ENCODE measurements around the gene TOX3.

Gene TOX3

GRCh38 chr16:52547004-52547833 is at the start of gene TOX3:
Gene TOX3, minus strand, starts transcription at chr16:52547143. Its CDS starts 420 bp downstream, at chr16:52546723.
- no peak for TF ChIP-seq ZNF274 (IDR thresholded peaks at IDR 0.05; ENCODE audit: low read depth, low read length)
- no peak within 1 kb of the TSS; the same call in 1 of the 2 replicates for H3K4me3 ChIP-seq (ENCODE audit: low read length)

- no peak for TF ChIP-seq ZNF274 (IDR thresholded peaks at IDR 0.05; ENCODE audit: low read depth, low read length)
- no peak overlapping the region for H3K4me3 ChIP-seq (ENCODE audit: low read length)
These were observed 45.8 kb upstream of the TOX3 start for GRCh38 chr16:52592778-52593177.

- no peak for TF ChIP-seq ZNF274 (IDR thresholded peaks at IDR 0.05; ENCODE audit: low read depth, low read length)
- H3K4me3 ChIP-seq (ENCODE audit: low read length), result no peak overlapping the region
These were observed 45.1 kb upstream of the TOX3 start for GRCh38 chr16:52591934-52592592.

- H3K4me3 ChIP-seq (ENCODE audit: low read length), result no peak overlapping the region
- TF ChIP-seq ZNF274 (IDR thresholded peaks at IDR 0.05; ENCODE audit: low read depth, low read length), result no peak
These were observed 44.5 kb upstream of the TOX3 start for GRCh38 chr16:52591471-52591870.

- TF ChIP-seq ZNF274 (IDR thresholded peaks at IDR 0.05; ENCODE audit: low read depth, low read length), result no peak
These were observed 39.2 kb upstream of the TOX3 start for GRCh38 chr16:52586159-52586558.

GRCh38 chr16:52584354-52585320 is 37.7 kb upstream of the TOX3 start:
- TF ChIP-seq ZNF274 (IDR thresholded peaks at IDR 0.05; ENCODE audit: low read depth, low read length), result no peak
- no peak overlapping the region for H3K4me3 ChIP-seq (ENCODE audit: low read length)

More at GRCh38 chr16:52586159-52586558, 39.2 kb upstream of the TOX3 start:
- H3K4me3 ChIP-seq (ENCODE audit: low read length), result no peak overlapping the region

- no peak overlapping the region for H3K4me3 ChIP-seq (ENCODE audit: low read length)
- no peak for TF ChIP-seq ZNF274 (IDR thresholded peaks at IDR 0.05; ENCODE audit: low read depth, low read length)
These were observed 34.6 kb upstream of the TOX3 start for GRCh38 chr16:52581530-52581929.

- no peak overlapping the region for H3K4me3 ChIP-seq (ENCODE audit: low read length)
- no peak for TF ChIP-seq ZNF274 (IDR thresholded peaks at IDR 0.05; ENCODE audit: low read depth, low read length)
These were observed 33.5 kb upstream of the TOX3 start for GRCh38 chr16:52580488-52580887.

GRCh38 chr16:52578829-52579498 is 32.0 kb upstream of the TOX3 start:
- TF ChIP-seq ZNF274 (IDR thresholded peaks at IDR 0.05; ENCODE audit: low read depth, low read length), result no peak
- no peak overlapping the region for H3K4me3 ChIP-seq (ENCODE audit: low read length)

- TF ChIP-seq ZNF274 (IDR thresholded peaks at IDR 0.05; ENCODE audit: low read depth, low read length), result no peak
- no peak overlapping the region for H3K4me3 ChIP-seq (ENCODE audit: low read length)
These were observed 31.3 kb upstream of the TOX3 start for GRCh38 chr16:52578007-52578828.

- H3K4me3 ChIP-seq (ENCODE audit: low read length), result no peak overlapping the region
- no peak for TF ChIP-seq ZNF274 (IDR thresholded peaks at IDR 0.05; ENCODE audit: low read depth, low read length)
These were observed 30.3 kb upstream of the TOX3 start for GRCh38 chr16:52577130-52577706.

Measured in GM08714 (cell line).